IPS DF 4.7 (cell line): Measurements from ENCODE around the gene LAMA3.

Source experiments
- DNase-seq: peaks from one replicate; pipeline ENCODE4 v3.0.0-alpha.2; 2013; ENCODE audit warnings: low spot score; ENCODE audit errors: extremely low read depth

The LAMA3 gene

GRCh38 chr18:23849141-23849540 lies 159.9 kb downstream of the LAMA3 start:
- DNase-seq: no peak

GRCh38 chr18:23850215-23850614 lies 161.0 kb downstream of the LAMA3 start:
- no peak for DNase-seq

- DNase-seq: no peak
Observed at GRCh38 chr18:23851470-23852002, 162.3 kb downstream of the LAMA3 start.

GRCh38 chr18:23852236-23853045 lies 163.2 kb downstream of the LAMA3 start:
- no peak for DNase-seq

- DNase-seq: no peak
Observed at GRCh38 chr18:23853448-23854195, 164.4 kb downstream of the LAMA3 start.

GRCh38 chr18:23855721-23856120 lies 166.5 kb downstream of the LAMA3 start:
- DNase-seq: no peak

GRCh38 chr18:23856466-23857163 lies 167.4 kb downstream of the LAMA3 start:
- DNase-seq: no peak

GRCh38 chr18:23857164-23857552 lies 167.9 kb downstream of the LAMA3 start:
- no peak for DNase-seq

- DNase-seq: no peak
Observed at GRCh38 chr18:23857756-23858155, 168.5 kb downstream of the LAMA3 start.

GRCh38 chr18:23859466-23860336 lies 170.4 kb downstream of the LAMA3 start:
- DNase-seq: no peak

- DNase-seq: no peak
Observed at GRCh38 chr18:23861326-23861725, 172.1 kb downstream of the LAMA3 start.

- DNase-seq: no peak
Observed at GRCh38 chr18:23861805-23862470, 172.7 kb downstream of the LAMA3 start.

- DNase-seq: no peak
Observed at GRCh38 chr18:23864624-23865023, 175.4 kb downstream of the LAMA3 start.

GRCh38 chr18:23867006-23867405 lies 177.8 kb downstream of the LAMA3 start:
- DNase-seq: no peak

- DNase-seq: no peak
Observed at GRCh38 chr18:23868136-23868785, 179.0 kb downstream of the LAMA3 start.

GRCh38 chr18:23870676-23871380 lies 181.6 kb downstream of the LAMA3 start:
- DNase-seq: no peak

GRCh38 chr18:23871410-23871809 lies 182.2 kb downstream of the LAMA3 start:
- no peak for DNase-seq

GRCh38 chr18:23872701-23873550 lies 183.7 kb downstream of the LAMA3 start:
- no peak for DNase-seq
